ENCODE data around the gene PHKG2.

The PHKG2 gene

DNA sequence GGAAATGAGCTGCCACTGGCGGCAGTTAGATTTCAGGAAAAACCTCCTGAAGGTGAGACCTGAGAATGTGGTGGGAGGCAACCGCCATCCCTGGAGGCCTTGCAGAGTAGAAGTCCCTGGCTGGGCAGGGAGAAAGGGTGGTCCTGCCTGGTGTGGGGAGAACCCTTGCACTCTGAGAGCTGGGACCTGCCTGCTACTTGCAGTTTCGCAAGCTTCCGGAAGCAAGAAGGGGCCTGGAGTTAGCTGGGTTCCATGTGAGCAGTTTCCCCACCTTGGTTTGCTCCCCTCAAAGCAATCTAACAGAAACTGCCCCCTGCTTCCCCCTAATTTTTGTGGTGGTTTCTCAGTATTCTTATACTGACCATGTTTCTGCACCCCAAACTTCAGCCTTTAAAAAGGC lies 32.3 kb downstream of the PHKG2 start:
- Histone ChIP-seq H3K9ac (ENCODE audit: low read depth, low read length) (no peak overlapping the region), H3K36me3 (ENCODE audit: insufficient read depth, low read length) (no peaks in the 10 kb centered on the region), H3K9me3 (ENCODE audit: control insufficient read depth, insufficient read depth, low read length) (no peaks in the 10 kb centered on the region), H3K4me1 (ENCODE audit: insufficient read depth, low read length) (peaks cover 4% of the 10 kb centered on the region; the same call in 1 of the 2 replicates)

- H3K36me3 ChIP-seq (ENCODE audit: insufficient read depth, low read length), result no peaks in the 10 kb centered on the region
- no peak overlapping the region for H3K9ac ChIP-seq (ENCODE audit: low read depth, low read length)
- H3K9me3 ChIP-seq (ENCODE audit: control insufficient read depth, insufficient read depth, low read length), result no peaks in the 10 kb centered on the region
- H3K4me1 ChIP-seq (ENCODE audit: insufficient read depth, low read length), result peaks cover 8% of the 10 kb centered on the region; the same call in 1 of the 2 replicates
These were observed 34.5 kb downstream of the PHKG2 start for GRCh38 chr16:30782486-30783279.

GRCh38 chr16:30783280-30784109 lies 35.3 kb downstream of the PHKG2 start:
- Histone ChIP-seq H3K9me3 (ENCODE audit: control insufficient read depth, insufficient read depth, low read length) (no peaks in the 10 kb centered on the region), H3K4me1 (ENCODE audit: insufficient read depth, low read length) (peaks cover 9% of the 10 kb centered on the region; the same call in 1 of the 2 replicates), H3K9ac (ENCODE audit: low read depth, low read length) (no peak overlapping the region), H3K36me3 (ENCODE audit: insufficient read depth, low read length) (no peaks in the 10 kb centered on the region)

DNA sequence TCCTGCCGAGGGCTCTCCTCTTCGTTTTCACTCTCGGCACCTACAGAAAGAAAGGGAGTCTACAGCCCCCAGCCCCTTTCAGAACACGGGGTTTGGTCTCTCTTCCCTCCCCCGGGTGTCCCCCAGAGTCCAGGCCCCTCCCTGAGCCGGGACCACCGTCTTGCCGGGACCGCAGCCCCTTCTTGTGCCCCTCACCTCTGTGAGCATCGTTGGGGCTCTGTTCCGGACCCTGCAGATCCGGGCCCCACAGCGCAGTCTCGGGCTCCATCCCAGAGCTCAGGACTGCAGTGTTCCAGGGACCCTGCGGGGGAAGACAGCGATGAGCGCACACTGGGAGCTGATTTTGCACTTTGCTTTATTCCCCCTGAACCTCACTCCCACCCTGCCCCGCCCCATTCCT lies 36.0 kb downstream of the PHKG2 start:
- H3K9ac ChIP-seq (ENCODE audit: low read depth, low read length), result no peak overlapping the region
- no peaks in the 10 kb centered on the region for H3K36me3 ChIP-seq (ENCODE audit: insufficient read depth, low read length)
- H3K9me3 ChIP-seq (ENCODE audit: control insufficient read depth, insufficient read depth, low read length), result no peaks in the 10 kb centered on the region
- H3K4me1 ChIP-seq (ENCODE audit: insufficient read depth, low read length), result peaks cover 8% of the 10 kb centered on the region; the same call in 1 of the 2 replicates

- Histone ChIP-seq H3K4me1 (ENCODE audit: insufficient read depth, low read length) (peaks cover 8% of the 10 kb centered on the region; the same call in 1 of the 2 replicates), H3K9ac (ENCODE audit: low read depth, low read length) (peak overlapping the region; percentile 72; the same call in 1 of the 2 replicates), H3K9me3 (ENCODE audit: control insufficient read depth, insufficient read depth, low read length) (no peaks in the 10 kb centered on the region), H3K36me3 (ENCODE audit: insufficient read depth, low read length) (no peaks in the 10 kb centered on the region)
These were observed 37.2 kb downstream of the PHKG2 start for GRCh38 chr16:30785126-30786106.

DNA sequence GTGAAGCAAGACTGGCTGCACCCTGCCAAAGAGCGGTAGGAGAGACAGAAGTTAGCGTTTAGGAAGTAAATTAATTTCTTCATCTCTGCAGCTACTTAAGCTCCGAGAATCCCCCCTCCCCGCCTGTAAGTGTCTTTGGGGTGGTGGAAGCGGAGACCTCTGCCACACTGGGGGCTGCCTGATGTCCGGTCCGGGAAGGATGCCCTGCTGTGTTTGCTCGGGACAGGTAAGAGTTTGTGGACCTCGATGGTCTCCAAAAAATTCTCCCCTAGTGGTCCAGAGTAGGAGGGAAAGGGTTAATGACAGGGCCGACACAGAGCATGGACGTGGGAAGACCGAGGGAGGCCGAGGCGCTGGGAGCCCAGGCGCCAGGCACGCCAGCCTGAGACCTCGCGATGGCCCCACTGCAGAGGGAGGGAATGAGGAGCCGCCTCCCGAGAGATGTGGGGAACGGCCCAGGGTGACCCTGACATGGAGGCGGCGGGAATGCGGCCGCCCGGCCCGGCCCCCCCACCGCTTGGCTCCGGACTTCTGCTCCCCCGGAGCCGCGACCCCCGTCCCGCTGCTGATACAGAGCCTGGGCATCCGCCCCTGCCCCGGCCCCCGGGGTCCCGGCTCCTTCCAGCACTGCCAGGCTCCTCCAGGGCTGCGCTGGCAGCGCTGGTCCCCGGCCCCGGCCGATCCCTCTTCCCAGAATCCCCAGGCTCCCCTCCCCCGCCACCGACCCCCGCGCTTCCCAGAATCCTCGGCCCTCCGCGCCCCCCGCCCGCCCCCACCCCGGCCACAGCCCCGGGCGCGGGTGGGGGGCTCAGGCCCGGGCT lies 38.1 kb downstream of the PHKG2 start:
- H3K9ac ChIP-seq (ENCODE audit: low read depth, low read length), result peak overlapping the region; percentile 98
- H3K36me3 ChIP-seq (ENCODE audit: insufficient read depth, low read length), result no peaks in the 10 kb centered on the region
- peaks cover 8% of the 10 kb centered on the region; the same call in 1 of the 2 replicates for H3K4me1 ChIP-seq (ENCODE audit: insufficient read depth, low read length)
- H3K9me3 ChIP-seq (ENCODE audit: control insufficient read depth, insufficient read depth, low read length), result no peaks in the 10 kb centered on the region

GRCh38 chr16:30786936-30787612 lies 38.8 kb downstream of the PHKG2 start, which contains the start of gene ZNF629:
Gene ZNF629 (minus strand): TSS chr16:30787205. CDS start chr16:30784482, 2,723 bp downstream.
- H3K36me3 ChIP-seq (ENCODE audit: insufficient read depth, low read length), result no peaks in the 10 kb centered on the region
- peaks cover 8% of the 10 kb centered on the region; the same call in 1 of the 2 replicates for H3K4me1 ChIP-seq (ENCODE audit: insufficient read depth, low read length)
- H3K9me3 ChIP-seq (ENCODE audit: control insufficient read depth, insufficient read depth, low read length), result no peaks in the 10 kb centered on the region
- H3K9ac ChIP-seq (ENCODE audit: low read depth, low read length), result peak within 1 kb of the TSS; percentile 98

GRCh38 chr16:30787613-30788378 lies 39.6 kb downstream of the PHKG2 start:
- Histone ChIP-seq H3K4me1 (ENCODE audit: insufficient read depth, low read length) (peaks cover 8% of the 10 kb centered on the region; the same call in 1 of the 2 replicates), H3K36me3 (ENCODE audit: insufficient read depth, low read length) (no peaks in the 10 kb centered on the region), H3K9ac (ENCODE audit: low read depth, low read length) (peak overlapping the region; percentile 98), H3K9me3 (ENCODE audit: control insufficient read depth, insufficient read depth, low read length) (no peaks in the 10 kb centered on the region)

DNA sequence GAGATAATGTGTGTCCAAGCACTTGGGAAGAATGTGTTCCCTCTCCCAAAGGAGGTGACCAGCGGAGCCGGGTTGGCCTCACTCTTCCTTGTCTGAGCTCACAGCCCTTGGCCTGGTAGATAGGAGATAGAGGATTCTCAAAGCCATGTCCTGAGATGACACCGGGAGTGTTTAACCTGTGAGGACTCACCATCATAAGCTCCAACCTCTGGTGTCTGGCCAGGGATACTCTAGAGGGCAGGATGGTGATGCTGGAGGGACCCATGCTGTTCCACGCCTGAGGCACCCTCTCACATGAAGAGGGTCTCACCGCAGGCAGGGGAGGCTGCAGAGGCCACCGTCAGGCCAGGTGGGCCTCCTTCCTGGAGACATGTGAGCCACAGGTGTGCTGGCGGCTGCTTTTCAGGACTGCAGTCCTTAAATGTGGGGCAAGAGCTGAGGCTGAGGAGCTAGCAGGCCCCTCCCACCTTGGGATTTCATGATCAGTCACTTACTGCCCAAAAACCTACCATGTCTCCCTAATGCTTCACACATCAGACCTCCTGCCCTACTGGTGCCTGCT lies 45.4 kb downstream of the PHKG2 start:
- Histone ChIP-seq H3K36me3 (ENCODE audit: insufficient read depth, low read length) (no peaks in the 10 kb centered on the region), H3K9me3 (ENCODE audit: control insufficient read depth, insufficient read depth, low read length) (no peaks in the 10 kb centered on the region), H3K9ac (ENCODE audit: low read depth, low read length) (no peak overlapping the region)

DNA sequence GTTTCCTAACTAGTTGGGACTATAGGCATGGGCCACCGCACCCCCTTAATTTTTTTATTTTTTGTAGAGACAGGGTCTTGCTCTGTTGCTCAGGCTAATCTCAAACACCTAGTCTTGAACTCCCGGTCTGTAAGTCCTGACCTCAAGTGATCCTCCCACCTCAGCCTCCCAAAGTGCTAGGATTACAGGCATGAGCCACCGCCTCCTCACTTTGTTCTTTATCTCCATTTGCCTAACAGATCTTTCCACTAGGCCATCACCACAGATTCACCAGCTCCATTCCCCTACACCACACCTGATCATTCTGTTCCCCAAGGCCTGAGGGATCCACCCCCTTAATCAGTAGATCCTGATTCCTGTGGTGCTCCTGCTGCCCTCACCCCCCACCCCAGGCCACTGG lies 46.4 kb downstream of the PHKG2 start:
- H3K36me3 ChIP-seq (ENCODE audit: insufficient read depth, low read length), result no peaks in the 10 kb centered on the region

More for the DNA sequence above, 45.4 kb downstream of the PHKG2 start:
- no peaks in the 10 kb centered on the region for H3K4me1 ChIP-seq (ENCODE audit: insufficient read depth, low read length)

GRCh38 chr16:30797670-30798309 lies 49.6 kb downstream of the PHKG2 start:
- no peaks in the 10 kb centered on the region for H3K36me3 ChIP-seq (ENCODE audit: insufficient read depth, low read length)
- no peak overlapping the region for H3K9ac ChIP-seq (ENCODE audit: low read depth, low read length)
- H3K9me3 ChIP-seq (ENCODE audit: control insufficient read depth, insufficient read depth, low read length), result no peaks in the 10 kb centered on the region
- H3K4me1 ChIP-seq (ENCODE audit: insufficient read depth, low read length), result no peaks in the 10 kb centered on the region

More for the DNA sequence above, 46.4 kb downstream of the PHKG2 start:
- H3K9ac ChIP-seq (ENCODE audit: low read depth, low read length), result no peak overlapping the region
- no peaks in the 10 kb centered on the region for H3K9me3 ChIP-seq (ENCODE audit: control insufficient read depth, insufficient read depth, low read length)
- no peaks in the 10 kb centered on the region for H3K4me1 ChIP-seq (ENCODE audit: insufficient read depth, low read length)

Data from ES-I3 (cell line).